ENCODE results near the gene OTOF. TPM values are rescaled to one million over a fixed set of nuclear protein-coding genes. Genes with fewer than 3 reads are reported as not detected.

OTOF gene
- total and polyA plus RNA-seq, 4 donors: 0.03 to 0.09 (median 0.08) TPM; not detected in 1

DNA sequence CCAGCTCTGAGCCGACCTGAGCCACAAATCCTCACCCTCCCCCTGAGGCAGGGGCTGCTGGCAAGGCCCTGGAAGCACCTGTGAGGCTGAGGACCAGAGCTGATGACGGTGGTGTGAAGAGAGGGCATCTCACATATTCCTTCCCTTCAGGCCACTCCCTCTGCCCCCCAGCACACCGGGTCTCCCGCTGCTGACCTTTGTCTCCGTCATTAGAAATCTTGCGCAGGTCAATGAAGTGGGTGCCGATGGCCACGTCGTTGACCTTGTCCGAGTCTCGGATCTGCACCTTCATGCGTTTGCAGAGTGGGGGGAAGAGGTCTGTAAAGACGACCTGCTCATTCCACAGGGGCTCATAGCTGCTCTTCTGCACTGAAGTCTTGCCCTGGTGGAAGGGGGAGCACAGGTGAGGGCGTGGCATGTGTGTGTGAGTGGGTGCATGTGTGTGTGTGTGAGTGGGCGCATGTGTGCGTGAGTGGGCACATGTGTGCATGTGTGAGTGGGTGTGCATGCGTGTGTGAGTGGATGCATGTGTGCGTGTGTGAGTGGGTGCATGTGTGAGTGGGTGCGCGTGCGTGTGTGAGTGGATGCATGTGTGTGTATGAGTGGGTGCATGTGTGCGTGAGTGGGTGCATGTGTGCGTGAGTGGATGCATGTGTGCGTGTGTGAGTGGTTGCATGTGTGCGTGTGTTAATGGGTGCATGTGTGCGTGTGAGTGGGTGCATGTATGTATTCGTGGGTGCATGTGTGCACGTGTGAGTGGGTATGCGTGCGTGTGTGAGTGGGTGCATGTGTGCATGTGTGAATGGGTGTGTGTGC lies 4.5 kb upstream of the OTOF start:
- Histone ChIP-seq H3K9ac (ENCODE audit: insufficient read depth in 1 of 2, low read length in 2 of 2) (no peak overlapping the region), H3K27me3 (ENCODE audit: control insufficient read depth in 3 of 3, insufficient read depth in 3 of 3, low read length in 2 of 3) (peaks cover 0 to 3% (median 0%) of the 10 kb centered on the region in 3 donors), H3K27ac (ENCODE audit: low read depth in 1 of 2, low read length in 1 of 2) (no peak overlapping the region), H3K4me1 (ENCODE audit: control insufficient read depth in 5 of 5, insufficient read depth in 5 of 5, low read length in 5 of 5) (peaks cover 0 to 32% (median 6%) of the 10 kb centered on the region in 5 donors), H3K9me3 (ENCODE audit: control insufficient read depth in 4 of 4, insufficient read depth in 3 of 4, low read length in 3 of 4) (no peaks in the 10 kb centered on the region), H3K4me3 (no peak overlapping the region), H3K36me3 (ENCODE audit: control insufficient read depth in 4 of 4, insufficient read depth in 4 of 4, low read length in 4 of 4) (no peaks in the 10 kb centered on the region)
- TF ChIP-seq, protein P1, sequence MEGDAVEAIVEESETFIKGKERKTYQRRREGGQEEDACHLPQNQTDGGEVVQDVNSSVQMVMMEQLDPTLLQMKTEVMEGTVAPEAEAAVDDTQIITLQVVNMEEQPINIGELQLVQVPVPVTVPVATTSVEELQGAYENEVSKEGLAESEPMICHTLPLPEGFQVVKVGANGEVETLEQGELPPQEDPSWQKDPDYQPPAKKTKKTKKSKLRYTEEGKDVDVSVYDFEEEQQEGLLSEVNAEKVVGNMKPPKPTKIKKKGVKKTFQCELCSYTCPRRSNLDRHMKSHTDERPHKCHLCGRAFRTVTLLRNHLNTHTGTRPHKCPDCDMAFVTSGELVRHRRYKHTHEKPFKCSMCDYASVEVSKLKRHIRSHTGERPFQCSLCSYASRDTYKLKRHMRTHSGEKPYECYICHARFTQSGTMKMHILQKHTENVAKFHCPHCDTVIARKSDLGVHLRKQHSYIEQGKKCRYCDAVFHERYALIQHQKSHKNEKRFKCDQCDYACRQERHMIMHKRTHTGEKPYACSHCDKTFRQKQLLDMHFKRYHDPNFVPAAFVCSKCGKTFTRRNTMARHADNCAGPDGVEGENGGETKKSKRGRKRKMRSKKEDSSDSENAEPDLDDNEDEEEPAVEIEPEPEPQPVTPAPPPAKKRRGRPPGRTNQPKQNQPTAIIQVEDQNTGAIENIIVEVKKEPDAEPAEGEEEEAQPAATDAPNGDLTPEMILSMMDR (IDR thresholded peaks at IDR 0.05; ENCODE audit: control extremely low read depth, extremely low read depth): no peak
- 89 to 93% methylated on average over 30 of the region's 30 CpGs for WGBS, 2 donors
- ATAC-seq (ENCODE audit: insufficient read depth, low FRiP score) (no peak), DNase-seq (no peak)

- H3K27ac ChIP-seq (ENCODE audit: low read depth in 1 of 2, low read length in 1 of 2): no peak overlapping the region
- WGBS, 2 donors: 90 to 96% methylated on average over 3 of the region's 3 CpGs
- no peaks in the 10 kb centered on the region for H3K9me3 ChIP-seq (ENCODE audit: control insufficient read depth in 4 of 4, insufficient read depth in 3 of 4, low read length in 3 of 4)
- ATAC-seq (ENCODE audit: insufficient read depth, low FRiP score) (no peak), DNase-seq (no peak)
- TF ChIP-seq, protein P1 (IDR thresholded peaks at IDR 0.05; ENCODE audit: control extremely low read depth, extremely low read depth): no peak
- peaks cover 0 to 3% (median 0%) of the 10 kb centered on the region in 3 donors for H3K27me3 ChIP-seq (ENCODE audit: control insufficient read depth in 3 of 3, insufficient read depth in 3 of 3, low read length in 2 of 3)
- H3K36me3 ChIP-seq (ENCODE audit: control insufficient read depth in 4 of 4, insufficient read depth in 4 of 4, low read length in 4 of 4): no peaks in the 10 kb centered on the region
- no peak overlapping the region for H3K9ac ChIP-seq (ENCODE audit: insufficient read depth in 1 of 2, low read length in 2 of 2)
- H3K4me1 ChIP-seq (ENCODE audit: control insufficient read depth in 5 of 5, insufficient read depth in 5 of 5, low read length in 5 of 5): peaks cover 0 to 32% (median 6%) of the 10 kb centered on the region in 5 donors
- H3K4me3 ChIP-seq: no peak overlapping the region
Observed at GRCh38 chr2:26481706-26482105, 3.8 kb upstream of the OTOF start.

DNA sequence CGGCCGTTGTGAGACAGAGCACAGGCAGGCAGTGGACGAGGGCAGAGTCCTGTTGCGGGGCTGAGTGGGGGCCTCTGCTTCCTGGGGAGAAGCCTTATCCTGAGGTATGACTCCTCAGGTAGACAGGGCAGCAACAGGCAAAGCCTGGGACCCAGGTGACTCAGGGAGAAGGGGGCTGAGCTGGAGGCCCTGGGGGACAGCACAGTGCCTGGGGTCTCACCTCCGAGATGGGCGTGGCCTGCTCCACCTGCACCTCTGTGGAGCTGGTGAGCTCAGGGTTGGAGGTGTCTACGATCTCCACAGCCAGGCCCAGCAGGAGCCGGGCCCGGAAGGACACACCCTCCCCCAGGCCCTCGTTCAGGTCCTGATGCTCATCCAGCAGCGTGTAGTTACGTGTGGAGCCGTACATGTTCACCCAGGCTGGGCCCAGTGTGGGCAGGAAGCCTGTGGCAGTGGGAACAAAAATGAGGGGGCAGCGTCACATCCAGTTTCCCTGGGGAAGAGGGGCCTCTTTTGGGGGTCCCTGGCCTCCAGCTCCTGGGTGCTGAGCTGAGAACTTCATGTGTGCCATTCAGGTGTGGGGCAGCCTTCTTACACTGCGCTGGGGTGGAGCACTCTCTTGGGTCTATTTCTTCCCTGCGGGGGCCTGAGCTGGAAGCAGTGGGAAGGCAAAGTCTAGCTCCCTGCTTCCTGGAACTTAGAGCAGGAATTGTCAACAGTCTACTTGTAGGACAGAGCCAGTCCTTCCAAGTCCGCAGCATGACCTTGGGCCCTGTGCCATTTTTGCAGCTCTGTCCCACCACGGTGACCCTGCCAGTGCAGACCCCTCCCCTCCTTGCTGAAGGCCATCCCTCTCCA lies 2.9 kb upstream of the OTOF start:
- WGBS, 2 donors: 81 to 82% methylated on average over 17 to 18 of the region's 18 CpGs
- DNase-seq: peak in 1 of 3 donors; percentile 39

More for the DNA sequence above, 2.9 kb upstream of the OTOF start:
- H3K27me3 ChIP-seq (ENCODE audit: control insufficient read depth in 3 of 3, insufficient read depth in 3 of 3, low read length in 2 of 3): peaks cover 0 to 3% (median 0%) of the 10 kb centered on the region in 3 donors
- no peaks in the 10 kb centered on the region for H3K36me3 ChIP-seq (ENCODE audit: control insufficient read depth in 4 of 4, insufficient read depth in 4 of 4, low read length in 4 of 4)
- no peak overlapping the region for H3K27ac ChIP-seq (ENCODE audit: low read depth in 1 of 2, low read length in 1 of 2)
- H3K4me1 ChIP-seq (ENCODE audit: control insufficient read depth in 5 of 5, insufficient read depth in 5 of 5, low read length in 5 of 5): peaks cover 0 to 32% (median 6%) of the 10 kb centered on the region in 5 donors
- no peak for ATAC-seq (ENCODE audit: insufficient read depth, low FRiP score)
- TF ChIP-seq, protein P1 (IDR thresholded peaks at IDR 0.05; ENCODE audit: control extremely low read depth, extremely low read depth): no peak
- H3K4me3 ChIP-seq: no peak overlapping the region
- no peak overlapping the region for H3K9ac ChIP-seq (ENCODE audit: insufficient read depth in 1 of 2, low read length in 2 of 2)
- no peaks in the 10 kb centered on the region for H3K9me3 ChIP-seq (ENCODE audit: control insufficient read depth in 4 of 4, insufficient read depth in 3 of 4, low read length in 3 of 4)
